ES-I3 (cell line): ENCODE data around the gene TTC31.
A peak's percentile ranks its signal among the peaks of the same experiment; 100 is the strongest.
"Not testable (repeated sequence)": the region's sequence is repeated elsewhere in the genome, so short reads cannot be mapped to it uniquely, and the experiment has no call there.

Experiments used
- H3K36me3 ChIP-seq: 2 replicates; pipeline ENCODE4 v1.6.1; 2013; ENCODE audit warnings: mild to moderate bottlenecking, low read length, control low read depth, moderate library complexity; ENCODE audit not compliant: insufficient read depth
- H3K4me1 ChIP-seq: 2 replicates; pipeline ENCODE4 v1.6.1; 2013; ENCODE audit warnings: mild to moderate bottlenecking, control low read depth, low read length; ENCODE audit not compliant: insufficient read depth
- H3K9ac ChIP-seq: 2 replicates; pipeline ENCODE4 v1.6.1; 2013; ENCODE audit warnings: low read depth, mild to moderate bottlenecking, low read length, moderate library complexity
- H3K9me3 ChIP-seq: 2 replicates; pipeline ENCODE4 v1.6.1; 2013; ENCODE audit warnings: mild to moderate bottlenecking, low read length, moderate library complexity; ENCODE audit not compliant: control insufficient read depth, insufficient read depth

TTC31 gene

DNA sequence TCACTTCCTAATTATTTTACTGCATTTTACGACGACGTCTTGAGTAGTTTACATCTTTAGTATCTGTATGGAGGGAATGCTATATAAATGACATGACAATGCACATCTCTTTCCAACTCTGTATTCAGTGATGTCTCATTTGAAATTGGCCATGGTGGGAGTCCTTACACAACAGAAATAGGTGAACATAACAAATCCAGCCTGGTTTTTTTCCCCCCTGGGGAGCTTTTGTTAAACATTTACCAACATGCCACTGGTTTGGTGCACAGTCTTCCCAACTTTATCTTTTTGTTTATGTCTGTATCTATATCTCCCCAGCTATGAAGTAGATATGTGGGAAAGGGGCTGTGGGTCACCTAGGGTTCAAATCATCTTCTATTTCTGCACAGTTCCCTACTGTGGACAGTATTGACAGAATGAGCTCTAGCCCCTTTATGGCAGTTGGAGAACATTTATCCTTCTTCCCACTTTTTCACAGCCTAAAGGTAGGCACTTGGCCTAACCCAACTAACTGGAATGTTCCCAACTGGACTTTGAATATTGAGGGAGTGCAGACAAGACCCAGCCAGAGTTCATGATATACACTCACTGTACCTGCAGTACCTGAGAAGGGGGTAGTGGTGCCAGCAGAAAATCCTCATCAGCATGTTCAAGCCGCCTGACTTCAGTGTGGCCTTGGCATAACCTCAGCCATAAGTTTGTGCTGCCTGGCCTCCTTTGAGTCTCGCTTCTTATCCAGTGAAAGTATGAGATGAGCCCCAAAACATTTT lies 35.5 kb upstream of the TTC31 start:
- H3K9me3 ChIP-seq: no peaks in the 10 kb centered on the region
- H3K9ac ChIP-seq: no peak overlapping the region
- no peaks in the 10 kb centered on the region for H3K36me3 ChIP-seq
- peaks cover 11% of the 10 kb centered on the region for H3K4me1 ChIP-seq

DNA sequence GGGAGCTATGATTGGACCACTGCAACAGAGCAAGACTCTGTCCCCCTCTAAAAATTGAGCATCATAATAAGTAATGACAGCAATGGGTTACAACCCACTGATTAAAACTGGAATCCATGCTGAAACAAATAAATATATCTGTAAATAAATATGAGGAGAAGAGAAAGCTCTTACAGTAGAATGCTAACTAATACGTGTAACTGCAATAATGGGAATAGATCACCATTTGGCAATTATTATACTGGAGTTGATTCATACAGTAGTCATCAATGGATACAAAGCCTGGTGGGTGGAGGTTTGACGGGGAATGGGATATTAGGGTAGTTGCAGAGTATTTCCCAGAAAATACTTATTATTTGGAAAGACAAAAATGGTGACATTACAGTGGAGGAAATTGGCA lies 34.1 kb upstream of the TTC31 start:
- no peaks in the 10 kb centered on the region for H3K9me3 ChIP-seq
- H3K9ac ChIP-seq: no peak overlapping the region
- H3K36me3 ChIP-seq: no peaks in the 10 kb centered on the region
- peaks cover 15% of the 10 kb centered on the region for H3K4me1 ChIP-seq

DNA sequence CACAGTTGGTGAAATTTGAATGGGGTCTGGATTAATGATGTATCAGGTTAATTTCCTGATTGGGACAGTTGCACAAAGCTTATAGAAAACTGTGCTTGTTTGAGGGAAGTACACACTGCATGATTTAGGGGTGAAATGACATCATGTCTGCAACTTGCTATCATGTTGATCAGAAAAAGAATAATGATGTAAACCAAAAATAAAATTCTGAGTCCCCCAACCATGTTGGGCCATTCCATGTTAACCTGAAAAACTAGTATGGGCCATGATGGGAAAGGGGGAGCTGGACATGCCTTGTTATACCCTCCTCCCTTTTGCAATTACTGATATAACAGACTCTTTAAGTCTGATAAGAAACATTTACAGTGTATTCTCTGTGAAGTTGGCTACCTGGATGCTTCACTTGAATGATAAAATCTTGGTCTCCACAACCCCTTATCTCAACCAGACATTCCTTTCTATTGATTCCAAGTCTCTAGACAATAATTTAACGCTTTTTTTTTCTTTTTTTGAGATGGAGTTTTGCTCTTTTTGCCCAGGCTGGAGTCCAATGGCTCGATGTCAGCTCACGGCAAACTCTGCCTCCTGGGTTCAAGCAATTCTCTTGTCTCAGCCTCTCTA lies 32.2 kb upstream of the TTC31 start:
- H3K9ac ChIP-seq: no peak overlapping the region
- H3K36me3 ChIP-seq: no peaks in the 10 kb centered on the region
- peaks cover 5% of the 10 kb centered on the region; the same call in 1 of the 2 replicates for H3K4me1 ChIP-seq
- no peaks in the 10 kb centered on the region for H3K9me3 ChIP-seq

DNA sequence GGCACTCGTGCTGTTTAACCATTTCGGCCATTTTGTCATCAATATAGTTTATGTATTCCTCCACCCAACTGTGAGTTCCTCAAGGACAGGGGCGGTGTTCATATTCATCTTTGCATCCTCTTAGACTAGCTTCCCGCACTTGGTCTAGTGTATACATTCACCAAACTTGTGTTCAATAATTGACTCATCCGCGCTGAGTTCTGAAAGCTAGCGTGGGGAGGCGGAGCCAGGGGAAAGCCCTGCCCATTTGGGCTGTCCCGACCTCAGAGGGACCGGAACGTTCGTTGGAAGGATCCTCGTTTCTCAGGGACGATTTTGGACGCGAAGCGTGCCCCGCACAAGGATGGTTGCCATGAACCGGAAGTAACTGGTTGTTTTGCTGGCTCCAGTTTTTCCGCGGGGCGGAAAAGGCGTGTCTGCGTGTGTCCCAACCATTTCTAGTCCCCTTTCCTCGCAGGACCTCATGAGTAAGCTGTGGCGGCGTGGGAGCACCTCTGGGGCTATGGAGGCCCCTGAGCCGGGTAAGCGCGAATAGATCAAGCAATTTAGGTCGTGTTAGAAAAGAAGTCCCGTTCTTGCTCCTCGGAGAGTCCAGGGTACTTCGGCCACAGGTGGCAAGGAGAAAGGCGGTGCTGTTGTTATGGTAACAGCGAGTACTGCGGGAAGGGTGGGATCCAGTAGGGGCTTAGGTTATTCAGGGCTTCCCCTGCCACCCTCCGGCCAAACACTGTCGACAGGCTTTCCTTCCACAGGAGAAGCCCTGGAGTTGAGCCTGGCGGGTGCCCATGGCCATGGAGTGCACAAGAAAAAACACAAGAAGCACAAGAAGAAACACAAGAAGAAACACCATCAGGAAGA lies 28.0 kb upstream of the TTC31 start, which contains the start of gene INO80B:
Gene INO80B (plus strand): TSS at position 434 of the 858 bp plus-strand sequence. CDS start 30 bp downstream, at position 464.
- Histone ChIP-seq H3K36me3 (no peaks in the 10 kb centered on the region), H3K4me1 (peaks cover 16% of the 10 kb centered on the region), H3K9ac (peak within 1 kb of the TSS; percentile 95), H3K9me3 (no peaks in the 10 kb centered on the region)

DNA sequence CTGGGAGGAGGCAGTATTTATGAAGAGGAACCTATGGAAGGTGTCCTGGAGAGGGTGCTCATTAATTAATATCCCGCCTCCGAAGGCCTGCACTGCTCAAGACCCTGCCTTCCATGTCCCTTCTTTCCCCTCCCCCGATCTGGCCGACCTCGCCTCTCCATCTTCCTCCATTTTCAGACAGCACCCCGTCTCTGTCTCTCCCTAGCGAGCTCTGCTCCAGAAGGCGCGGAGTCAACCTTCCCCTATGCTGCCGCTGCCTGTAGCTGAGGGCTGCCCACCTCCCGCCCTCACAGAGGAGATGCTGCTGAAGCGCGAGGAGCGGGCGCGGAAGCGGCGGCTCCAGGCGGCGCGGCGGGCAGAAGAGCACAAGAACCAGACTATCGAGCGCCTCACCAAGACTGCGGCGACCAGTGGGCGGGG lies 25.7 kb upstream of the TTC31 start:
- peak overlapping the region; percentile 66 for H3K9ac ChIP-seq
- H3K9me3 ChIP-seq: no peaks in the 10 kb centered on the region
- peaks cover 16% of the 10 kb centered on the region for H3K4me1 ChIP-seq
- H3K36me3 ChIP-seq: no peaks in the 10 kb centered on the region

DNA sequence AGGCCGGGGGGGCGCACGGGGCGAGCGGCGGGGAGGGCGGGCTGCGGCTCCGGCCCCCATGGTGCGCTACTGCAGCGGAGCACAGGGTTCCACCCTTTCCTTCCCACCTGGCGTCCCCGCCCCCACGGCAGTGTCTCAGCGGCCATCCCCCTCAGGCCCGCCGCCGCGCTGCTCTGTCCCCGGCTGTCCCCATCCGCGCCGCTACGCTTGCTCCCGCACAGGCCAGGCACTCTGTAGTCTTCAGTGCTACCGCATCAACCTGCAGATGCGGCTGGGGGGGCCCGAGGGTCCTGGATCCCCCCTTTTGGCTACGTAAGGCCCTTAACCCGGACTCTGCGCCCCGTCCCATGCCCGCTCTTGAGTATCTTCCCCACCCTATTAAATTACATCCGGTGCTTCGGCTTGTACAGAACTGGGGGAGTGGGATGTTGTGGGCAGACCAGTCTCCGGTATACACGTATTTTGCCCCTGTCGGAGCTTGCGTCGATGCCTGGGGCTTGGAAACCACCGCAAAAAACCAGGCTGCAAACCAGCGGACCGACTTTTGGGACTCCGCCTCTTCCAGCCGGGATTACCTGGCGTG lies 25.2 kb upstream of the TTC31 start:
- Histone ChIP-seq H3K36me3 (no peaks in the 10 kb centered on the region), H3K9ac (peak overlapping the region; percentile 90), H3K4me1 (peaks cover 13% of the 10 kb centered on the region), H3K9me3 (no peaks in the 10 kb centered on the region)

DNA sequence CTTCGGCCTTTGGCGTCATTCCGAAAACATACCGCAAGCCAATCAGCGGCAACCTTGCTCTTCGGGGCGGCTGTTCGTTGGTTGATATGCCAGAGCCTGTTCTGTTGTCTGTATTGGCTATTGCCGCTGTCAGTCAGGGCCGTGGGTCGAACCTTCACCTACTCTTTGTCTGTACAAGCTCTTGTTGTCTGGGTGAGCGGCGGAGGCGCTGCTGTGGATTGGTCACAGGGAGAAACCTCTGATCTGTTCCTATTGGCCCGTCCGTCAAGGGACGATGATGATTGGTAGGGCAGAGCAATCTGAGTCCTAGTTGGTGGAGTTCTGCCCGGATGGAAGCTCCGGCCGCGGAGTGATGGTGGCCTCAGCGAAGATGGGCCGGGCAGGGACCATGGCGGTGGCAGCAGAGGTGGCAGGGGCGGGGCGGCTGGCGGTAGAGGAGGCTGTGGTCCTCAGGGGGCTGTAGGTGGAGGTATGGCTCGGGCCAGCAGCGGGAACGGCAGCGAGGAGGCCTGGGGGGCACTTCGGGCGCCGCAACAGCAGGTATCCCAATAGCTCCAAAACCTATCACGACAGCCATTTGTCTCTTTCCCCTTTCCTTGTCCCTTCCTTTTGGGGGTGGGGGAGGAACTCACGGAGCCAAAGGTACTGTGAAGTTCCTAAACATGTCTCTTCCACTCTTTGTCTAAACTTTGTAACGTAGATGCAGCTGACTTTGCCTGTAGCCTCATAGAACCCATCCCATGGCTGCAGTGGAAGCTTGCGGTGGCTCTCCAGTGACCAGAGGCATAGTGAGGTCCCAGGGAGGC lies 24.5 kb upstream of the TTC31 start, which contains the start of gene WBP1:
Gene WBP1 (plus strand): TSS at position 307 of the 806 bp plus-strand sequence. CDS start 165 bp downstream, at position 472.
- Histone ChIP-seq H3K9ac (peak within 1 kb of the TSS; percentile 90), H3K4me1 (peaks cover 11% of the 10 kb centered on the region), H3K36me3 (no peaks in the 10 kb centered on the region), H3K9me3 (no peaks in the 10 kb centered on the region)

DNA sequence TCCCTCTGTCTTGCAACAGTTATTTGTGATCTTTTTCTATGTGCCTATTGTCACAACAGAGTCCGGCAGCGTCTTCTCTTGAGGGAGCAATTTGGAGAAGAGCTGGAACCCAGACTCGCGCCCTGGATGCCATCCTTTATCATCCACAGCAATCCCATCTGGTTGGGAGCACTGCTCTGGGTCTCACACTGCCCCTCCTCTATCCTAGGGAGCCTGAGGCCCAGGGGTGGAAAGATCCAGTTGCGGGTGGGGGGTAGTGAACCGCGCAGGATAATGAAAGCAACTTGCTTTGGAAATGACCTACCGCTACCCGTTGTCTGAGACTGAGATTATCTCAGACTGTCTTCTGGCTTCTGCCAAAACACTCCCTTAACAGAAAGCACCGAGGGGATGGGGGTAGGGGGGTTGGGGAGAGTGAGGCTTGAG lies 23.9 kb upstream of the TTC31 start:
- H3K9me3 ChIP-seq: no peaks in the 10 kb centered on the region
- peak overlapping the region; percentile 90 for H3K9ac ChIP-seq
- peaks cover 11% of the 10 kb centered on the region for H3K4me1 ChIP-seq
- H3K36me3 ChIP-seq: no peaks in the 10 kb centered on the region

DNA sequence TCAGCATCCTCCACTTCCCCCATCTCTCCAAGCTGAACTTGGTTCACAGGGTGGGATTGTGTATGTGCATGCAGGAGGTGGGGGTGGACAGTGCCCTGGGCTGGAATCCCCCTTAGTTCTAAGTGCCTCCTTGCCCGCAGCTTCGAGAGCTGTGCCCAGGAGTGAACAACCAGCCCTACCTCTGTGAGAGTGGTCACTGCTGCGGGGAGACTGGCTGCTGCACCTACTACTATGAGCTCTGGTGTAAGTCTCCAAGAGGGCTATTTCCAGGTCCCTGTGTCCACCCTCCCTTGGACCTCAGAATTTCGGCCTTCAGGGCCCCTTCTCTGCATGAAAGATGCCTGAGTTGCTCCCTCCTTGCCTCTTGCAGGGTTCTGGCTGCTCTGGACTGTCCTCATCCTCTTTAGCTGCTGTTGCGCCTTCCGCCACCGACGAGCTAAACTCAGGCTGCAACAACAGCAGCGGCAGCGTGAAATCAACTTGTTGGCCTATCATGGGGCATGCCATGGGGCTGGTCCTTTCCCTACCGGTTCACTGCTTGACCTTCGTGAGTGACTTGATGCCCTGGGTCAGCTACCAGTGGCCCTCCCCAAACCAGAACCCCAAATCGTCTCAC lies 23.3 kb upstream of the TTC31 start:
- H3K9me3 ChIP-seq, H3K9ac ChIP-seq, H3K36me3 ChIP-seq: not testable (repeated sequence)
- H3K4me1 ChIP-seq: peaks cover 11% of the 10 kb centered on the region

DNA sequence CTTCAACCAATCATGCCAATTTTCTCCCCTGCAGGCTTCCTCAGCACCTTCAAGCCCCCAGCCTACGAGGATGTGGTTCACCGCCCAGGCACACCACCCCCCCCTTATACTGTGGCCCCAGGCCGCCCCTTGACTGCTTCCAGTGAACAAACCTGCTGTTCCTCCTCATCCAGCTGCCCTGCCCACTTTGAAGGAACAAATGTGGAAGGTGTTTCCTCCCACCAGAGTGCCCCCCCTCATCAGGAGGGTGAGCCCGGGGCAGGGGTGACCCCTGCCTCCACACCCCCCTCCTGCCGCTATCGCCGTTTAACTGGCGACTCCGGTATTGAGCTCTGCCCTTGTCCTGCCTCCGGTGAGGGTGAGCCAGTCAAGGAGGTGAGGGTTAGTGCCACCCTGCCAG lies 22.7 kb upstream of the TTC31 start:
- H3K9ac ChIP-seq, H3K9me3 ChIP-seq, H3K36me3 ChIP-seq: not testable (repeated sequence)
- H3K4me1 ChIP-seq: peaks cover 11% of the 10 kb centered on the region

DNA sequence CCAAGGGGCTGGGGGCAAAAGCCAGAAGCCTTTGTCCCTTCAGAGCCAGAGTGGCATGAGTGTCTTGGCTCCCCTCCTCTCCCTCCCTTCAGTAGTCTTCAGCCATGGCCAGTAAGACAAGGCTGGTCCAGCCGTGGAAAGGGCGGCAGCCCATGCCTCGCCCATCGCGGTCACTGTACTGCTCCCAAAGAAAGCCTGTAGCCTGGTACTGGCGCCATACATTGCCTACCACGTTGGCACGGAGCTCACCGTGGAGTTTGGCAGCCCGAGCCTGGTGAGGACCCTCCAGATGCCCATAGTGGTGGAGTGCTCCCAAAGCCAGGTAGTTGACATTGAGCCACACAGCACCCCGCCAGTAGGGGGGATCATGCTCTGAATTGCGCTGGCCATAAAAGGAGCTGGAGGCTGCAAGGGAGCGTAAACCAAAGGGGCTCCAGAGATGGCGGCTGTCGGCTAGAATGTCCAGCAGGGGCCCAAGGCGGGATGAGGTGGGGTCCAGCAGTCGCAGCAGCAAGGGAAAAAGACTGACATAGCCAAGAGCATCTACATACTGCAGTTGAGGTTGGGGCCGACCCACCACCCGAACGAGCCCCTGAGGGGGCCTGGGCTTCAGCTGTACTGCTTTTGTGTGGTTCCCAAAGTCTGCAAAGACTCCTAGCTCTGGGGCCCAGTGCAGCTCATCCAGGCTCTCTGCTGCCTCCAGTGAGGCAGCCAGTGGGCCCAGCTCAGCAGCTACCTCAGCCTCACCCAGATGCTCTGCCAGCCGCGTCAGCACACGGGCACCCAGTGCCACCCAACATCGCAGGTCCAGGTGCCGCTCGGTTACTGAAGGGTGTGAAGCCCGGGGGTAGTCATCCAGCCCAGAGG lies 21.5 kb upstream of the TTC31 start:
- Histone ChIP-seq H3K4me1 (peaks cover 7% of the 10 kb centered on the region), H3K36me3 (no peaks in the 10 kb centered on the region), H3K9me3 (no peaks in the 10 kb centered on the region), H3K9ac (no peak overlapping the region)

DNA sequence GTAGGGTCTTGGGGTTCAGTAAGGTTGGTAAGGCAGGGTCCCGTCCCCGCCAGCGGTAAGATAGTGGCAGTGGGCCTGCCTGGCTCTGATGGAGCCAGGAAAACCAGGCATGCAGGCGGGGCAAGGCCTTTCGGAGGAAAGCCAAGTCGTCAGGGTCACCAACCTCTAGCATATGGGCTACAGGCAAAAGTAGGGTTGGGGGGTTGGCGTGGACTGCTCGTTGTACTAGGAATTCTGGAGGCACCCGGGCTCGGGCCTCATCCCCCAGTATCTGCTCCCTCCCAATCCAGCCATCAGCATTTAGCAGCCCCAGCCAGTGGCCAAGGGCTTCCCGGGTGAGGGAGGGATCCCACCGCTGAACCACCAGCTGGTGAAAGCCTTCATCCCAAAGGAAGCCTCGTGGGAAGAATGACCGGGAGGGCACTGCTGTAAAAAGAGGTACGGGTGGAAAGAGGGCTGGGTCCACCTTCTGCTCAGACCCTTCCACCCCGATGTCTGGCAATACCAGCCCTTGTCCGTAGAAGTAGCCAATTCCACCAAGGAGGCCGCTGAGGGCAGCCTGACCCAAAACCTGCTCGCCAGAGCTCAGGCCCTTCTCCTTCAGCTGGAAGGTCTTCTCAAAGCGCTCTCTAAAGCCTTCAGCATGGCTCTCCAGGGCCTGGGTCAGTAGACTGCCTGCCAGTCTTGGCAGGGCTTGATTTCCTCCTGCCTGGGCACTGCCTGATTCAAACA lies 20.7 kb upstream of the TTC31 start:
- Histone ChIP-seq H3K9me3 (no peaks in the 10 kb centered on the region), H3K36me3 (no peaks in the 10 kb centered on the region), H3K4me1 (0 out of 2 replicates have a peak, but pooled peaks cover 3% of the 10 kb centered on the region), H3K9ac (no peak overlapping the region)
